Measurements from ENCODE around the gene MAP3K10.
A peak's percentile ranks its signal among the peaks of the same experiment; 100 is the strongest.

Gene MAP3K10

GRCh38 chr19:40190891-40191835 lies at the start of gene MAP3K10:
Gene MAP3K10 (plus strand): TSS chr19:40191426. CDS start chr19:40192032, 606 bp downstream.
- no peaks in the 10 kb centered on the region for H3K27me3 ChIP-seq (replicated peaks; ENCODE audit: insufficient read depth, low read length)
- H3F3A ChIP-seq (ENCODE audit: insufficient read depth, low read length): peaks cover 16% of the 10 kb centered on the region; the same call in 1 of the 2 replicates
- peak within 1 kb of the TSS; percentile 100 for H3K4me3 ChIP-seq (ENCODE audit: low read length)
- H4K20me1 ChIP-seq (ENCODE audit: insufficient read depth, low read length): no peaks in the 10 kb centered on the region
- H3K79me2 ChIP-seq (ENCODE audit: low read length): no peaks in the 10 kb centered on the region; the same call in 1 of the 2 replicates
- TF ChIP-seq EZH2 (optimal IDR thresholded peaks at IDR 0.05; ENCODE audit: low read depth, low read length): no peak
- peak; percentile 78 for DNase-seq
- H2AFZ ChIP-seq (ENCODE audit: low read length): peak within 1 kb of the TSS; percentile 100
- no peaks in the 10 kb centered on the region for H3K9me2 ChIP-seq (replicated peaks; ENCODE audit: insufficient read depth, low read length)
- peak within 1 kb of the TSS; percentile 84; the same call in 1 of the 2 replicates for H3K27ac ChIP-seq (ENCODE audit: low read length)
- peak within 1 kb of the TSS; percentile 95 for H3K9ac ChIP-seq (ENCODE audit: low read length)
- H3K9me3 ChIP-seq (replicated peaks; ENCODE audit: insufficient read depth, low read length): no peaks in the 10 kb centered on the region
- H3K36me3 ChIP-seq (replicated peaks; ENCODE audit: insufficient read depth, low read length): no peaks in the 10 kb centered on the region
- H3K4me2 ChIP-seq (ENCODE audit: low read depth, low read length): peak within 1 kb of the TSS; percentile 97
- H3K4me1 ChIP-seq (ENCODE audit: low read length): 0 out of 2 replicates have a peak, but pooled peaks cover 8% of the 10 kb centered on the region

GRCh38 chr19:40141551-40141950 lies 49.7 kb upstream of the MAP3K10 start:
- no peak overlapping the region; the same call in 1 of the 2 replicates for H3K27ac ChIP-seq (ENCODE audit: low read length)
- 0 out of 2 replicates have a peak overlapping the region, but pooled peaks have one; percentile 66 for H3K4me3 ChIP-seq (ENCODE audit: low read length)
- no peaks in the 10 kb centered on the region for H4K20me1 ChIP-seq (ENCODE audit: insufficient read depth, low read length)
- TF ChIP-seq EZH2 (optimal IDR thresholded peaks at IDR 0.05; ENCODE audit: low read depth, low read length): no peak
- TF ChIP-seq EZH2phosphoT487 (IDR thresholded peaks at IDR 0.05; ENCODE audit: low read length): no peak
- no peak for TF ChIP-seq CTCF (IDR thresholded peaks at IDR 0.05; ENCODE audit: low read length)
- H3F3A ChIP-seq (ENCODE audit: insufficient read depth, low read length): peaks cover 53% of the 10 kb centered on the region
- no peak overlapping the region for H3K9ac ChIP-seq (ENCODE audit: low read length)
- peak overlapping the region; percentile 84; the same call in 1 of the 2 replicates for H3K4me2 ChIP-seq (ENCODE audit: low read depth, low read length)
- H3K9me2 ChIP-seq (replicated peaks; ENCODE audit: insufficient read depth, low read length): no peaks in the 10 kb centered on the region
- H3K36me3 ChIP-seq (replicated peaks; ENCODE audit: insufficient read depth, low read length): no peaks in the 10 kb centered on the region; the same call in 1 of the 2 replicates
- no peaks in the 10 kb centered on the region for H3K9me3 ChIP-seq (replicated peaks; ENCODE audit: insufficient read depth, low read length)
- no peak overlapping the region for H2AFZ ChIP-seq (ENCODE audit: low read length)
- no peaks in the 10 kb centered on the region for H3K27me3 ChIP-seq (replicated peaks; ENCODE audit: insufficient read depth, low read length)
- peaks cover 42% of the 10 kb centered on the region for H3K4me1 ChIP-seq (ENCODE audit: low read length)
- no peak for DNase-seq
- H3K79me2 ChIP-seq (ENCODE audit: low read length): peaks cover 64% of the 10 kb centered on the region

GRCh38 chr19:40143612-40144011 lies 47.6 kb upstream of the MAP3K10 start:
- peaks cover 60% of the 10 kb centered on the region for H3K4me1 ChIP-seq (ENCODE audit: low read length)
- peak overlapping the region; percentile 71 for H3K9ac ChIP-seq (ENCODE audit: low read length)
- peak; percentile 96 for DNase-seq
- no peaks in the 10 kb centered on the region for H3K9me3 ChIP-seq (replicated peaks; ENCODE audit: insufficient read depth, low read length)
- no peaks in the 10 kb centered on the region for H3K36me3 ChIP-seq (replicated peaks; ENCODE audit: insufficient read depth, low read length)
- no peaks in the 10 kb centered on the region for H3K9me2 ChIP-seq (replicated peaks; ENCODE audit: insufficient read depth, low read length)
- peak overlapping the region; percentile 98 for H3K27ac ChIP-seq (ENCODE audit: low read length)
- H3F3A ChIP-seq (ENCODE audit: insufficient read depth, low read length): peaks cover 59% of the 10 kb centered on the region
- peak overlapping the region; percentile 66 for H3K4me3 ChIP-seq (ENCODE audit: low read length)
- no peak overlapping the region for H2AFZ ChIP-seq (ENCODE audit: low read length)
- peaks cover 45% of the 10 kb centered on the region for H3K79me2 ChIP-seq (ENCODE audit: low read length)
- TF ChIP-seq EZH2phosphoT487 (IDR thresholded peaks at IDR 0.05; ENCODE audit: low read length) (no peak), EZH2 (optimal IDR thresholded peaks at IDR 0.05; ENCODE audit: low read depth, low read length) (no peak), CTCF (IDR thresholded peaks at IDR 0.05; ENCODE audit: low read length) (no peak)
- H3K27me3 ChIP-seq (replicated peaks; ENCODE audit: insufficient read depth, low read length): no peaks in the 10 kb centered on the region
- no peaks in the 10 kb centered on the region for H4K20me1 ChIP-seq (ENCODE audit: insufficient read depth, low read length)
- peak overlapping the region; percentile 85 for H3K4me2 ChIP-seq (ENCODE audit: low read depth, low read length)

Measured in MM.1S (cell line).